Activated naive CD8-positive, alpha-beta T cell treated with anti-CD3 and anti-CD28 coated beads, Interleukin-2, amount 50 U/mL, for 16 hours (primary cell): Measurements from ENCODE around the gene ENTPD2.
"Not testable (repeated sequence)": the region's sequence is repeated elsewhere in the genome, so short reads cannot be mapped to it uniquely, and the experiment has no call there.

ENCODE experiments used
- DNase-seq: peaks from one replicate; pipeline ENCODE4 v3.0.0-alpha.2; 2020; ENCODE audit warnings: low read depth, low spot score

The ENTPD2 gene

GRCh38 chr9:137045294-137046087 is 8.4 kb downstream of the ENTPD2 start:
- no peak for DNase-seq

DNA sequence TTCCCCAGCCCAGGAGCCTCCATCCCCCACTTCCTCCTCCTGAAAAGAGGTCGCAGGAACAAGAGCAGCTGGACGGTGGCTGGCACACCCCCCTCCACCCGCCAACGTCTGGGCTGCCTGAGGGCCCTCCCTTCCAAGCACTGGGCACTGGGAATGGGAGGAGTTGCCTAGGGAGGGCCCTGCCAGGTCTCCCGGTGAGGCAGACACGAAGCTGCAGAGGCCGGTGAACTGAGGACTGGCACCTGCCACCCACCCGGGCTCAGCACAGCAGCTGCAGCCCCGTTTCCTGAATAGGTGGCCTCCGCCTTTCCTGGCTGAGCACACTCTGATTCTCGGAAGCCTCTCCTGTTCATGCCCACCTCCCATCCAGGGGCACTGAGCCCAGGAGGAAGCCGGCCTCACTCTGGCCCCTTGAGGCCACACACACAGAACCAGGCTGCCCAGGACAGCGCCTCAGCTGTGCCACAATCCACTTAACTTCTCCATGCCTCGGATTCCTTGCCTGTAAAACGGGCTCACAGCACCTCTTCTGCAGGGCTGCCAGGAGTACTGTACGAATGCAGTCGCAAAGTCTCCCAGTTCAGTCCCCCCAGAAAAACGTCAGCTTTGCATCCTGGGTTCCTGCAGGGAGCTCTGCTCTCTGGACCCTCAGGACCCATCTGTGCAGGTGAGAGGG is 9.2 kb downstream of the ENTPD2 start:
- no peak for DNase-seq

DNA sequence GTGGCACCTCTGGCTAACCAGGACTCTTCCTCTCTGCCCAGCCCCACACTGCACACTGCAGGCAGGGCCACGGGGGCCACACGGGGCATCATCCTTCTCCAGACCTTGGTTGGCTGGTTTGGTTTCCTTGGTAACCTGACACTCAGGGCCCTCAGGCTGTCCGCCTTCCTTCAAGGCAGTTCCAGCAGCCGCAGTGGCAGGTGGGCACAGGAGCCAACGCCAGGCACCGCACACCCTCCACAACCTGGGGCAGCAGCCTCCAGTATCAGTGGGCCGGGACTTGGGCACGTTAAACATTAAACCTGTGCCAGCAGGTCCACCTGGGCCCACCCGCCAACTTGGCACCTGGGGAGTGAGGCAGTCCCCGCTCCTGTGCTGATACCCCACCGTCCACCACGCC is 9.8 kb downstream of the ENTPD2 start:
- no peak for DNase-seq

DNA sequence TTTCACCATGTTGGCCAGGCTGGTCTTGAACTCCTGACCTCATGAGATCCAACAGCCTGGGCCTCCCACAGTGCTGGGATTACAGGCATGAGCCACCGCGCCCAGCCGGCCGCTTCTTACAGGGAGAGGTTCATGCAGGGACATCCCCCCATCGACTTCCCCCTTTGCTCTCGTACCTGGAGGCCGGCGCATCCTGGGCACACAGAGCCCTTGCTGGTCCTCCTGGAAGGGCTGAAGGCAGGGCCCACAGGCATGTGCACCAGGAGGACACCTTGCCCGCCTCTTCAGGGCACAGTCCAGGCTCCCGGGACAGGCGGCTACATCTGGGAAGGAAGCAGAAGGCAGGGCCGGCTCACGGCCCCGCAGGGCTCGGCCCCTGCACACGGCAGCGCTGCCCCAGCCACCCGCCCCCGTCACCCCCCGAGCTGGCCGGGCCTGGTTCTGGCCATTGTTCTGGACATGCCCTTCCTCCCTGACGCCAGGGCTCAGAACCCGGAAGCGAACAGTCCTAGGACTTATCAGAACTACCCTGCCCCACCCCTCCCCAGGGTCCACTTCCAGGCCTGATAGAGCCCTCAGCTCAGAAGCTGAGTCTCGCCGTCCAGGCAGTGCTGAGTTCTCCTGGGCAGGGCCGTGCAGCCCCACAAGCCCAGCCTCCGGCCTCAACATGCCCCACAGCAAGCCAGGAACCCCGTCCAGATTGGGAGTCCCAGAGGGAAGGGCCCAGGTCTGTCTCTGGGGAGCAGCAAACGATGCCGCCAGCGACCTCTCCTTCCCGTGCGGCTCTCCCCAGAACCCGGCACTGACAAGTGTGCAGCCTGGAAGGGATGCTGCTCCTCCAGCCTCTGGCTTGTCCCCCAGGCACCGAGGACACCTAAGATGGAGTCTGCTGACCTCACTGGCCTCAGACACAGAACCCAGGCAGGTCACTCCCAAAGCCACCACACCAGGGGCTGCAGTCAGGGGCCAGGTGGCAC is 10.8 kb downstream of the ENTPD2 start:
- DNase-seq, result no peak

GRCh38 chr9:137041124-137041523 is 12.7 kb downstream of the ENTPD2 start:
- no peak for DNase-seq

DNA sequence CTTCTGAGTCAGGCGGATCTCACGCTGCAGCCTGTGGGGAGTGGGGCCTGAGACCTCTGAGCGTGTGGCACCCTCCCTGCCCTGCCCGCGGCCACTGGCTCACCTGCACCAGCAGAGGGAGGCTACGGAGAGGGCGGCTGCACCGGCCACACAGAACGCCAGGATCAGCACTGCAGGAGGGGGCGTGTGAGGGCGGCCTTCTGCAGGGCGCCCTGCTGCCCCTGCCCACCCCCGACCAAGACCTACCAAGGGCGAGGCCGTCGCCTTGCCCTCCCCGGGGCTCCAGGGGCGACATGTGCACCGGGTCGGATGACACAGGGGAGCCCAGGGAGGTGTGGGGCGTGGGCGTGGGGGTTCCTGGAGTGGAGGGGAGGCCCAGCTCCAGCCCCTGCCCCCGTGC is 13.3 kb downstream of the ENTPD2 start:
- DNase-seq, result no peak

DNA sequence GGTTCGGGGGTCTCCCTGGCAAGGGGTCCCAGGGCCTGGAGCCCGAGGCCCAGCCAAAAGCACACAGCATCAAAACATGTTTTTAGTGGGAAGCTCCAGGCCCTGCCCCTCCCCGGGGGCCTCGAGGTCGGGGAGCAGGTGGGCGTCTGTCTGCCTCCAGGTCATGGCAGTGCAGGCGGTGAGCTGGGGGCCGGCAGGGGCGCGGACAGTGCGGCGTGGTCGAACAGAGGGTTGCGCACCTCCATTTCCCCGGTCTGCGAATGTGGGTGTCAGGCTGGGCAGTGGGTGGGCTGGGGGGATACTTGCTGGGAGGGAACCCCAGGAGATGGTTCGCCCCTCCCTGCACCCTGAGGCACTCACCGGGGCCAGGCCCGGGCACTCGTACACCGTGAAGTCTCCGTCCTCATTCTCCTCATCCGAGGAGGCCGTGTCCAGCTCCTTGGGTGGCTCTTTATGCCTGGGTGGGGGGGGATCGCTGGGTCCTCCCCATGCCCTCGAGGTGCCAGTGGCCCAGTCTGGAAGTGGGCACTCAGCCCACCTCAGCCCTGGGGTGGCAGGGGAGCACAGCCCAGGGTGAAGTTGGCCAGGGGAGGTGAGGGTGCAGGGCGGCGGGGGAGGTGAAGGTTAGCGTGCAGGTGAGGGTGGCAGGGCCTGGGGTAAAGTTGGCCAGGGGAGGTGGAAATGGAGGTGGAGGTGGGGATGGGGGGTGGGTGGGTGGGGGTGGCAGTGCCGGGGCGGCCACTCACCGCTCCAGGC is 14.1 kb downstream of the ENTPD2 start:
- no peak for DNase-seq

DNA sequence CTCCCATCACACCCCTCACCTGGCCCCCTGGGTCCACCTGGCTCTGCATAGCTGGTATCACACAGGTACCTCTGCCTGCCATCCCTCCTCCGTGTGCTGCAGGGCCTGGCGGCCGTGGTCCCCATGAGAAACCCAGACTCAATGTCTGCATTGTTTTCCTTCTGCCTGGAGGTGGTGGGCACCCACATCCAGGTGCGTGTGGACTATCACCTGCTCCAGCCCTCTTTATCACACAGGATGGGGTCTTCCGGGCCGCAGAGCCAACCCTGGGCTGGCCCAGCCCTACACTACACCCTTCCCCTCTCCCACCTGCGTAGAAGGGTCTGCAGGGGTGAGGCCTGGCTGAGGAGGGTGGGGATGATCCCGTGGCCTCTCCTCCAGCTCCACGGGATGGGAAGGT is 14.9 kb downstream of the ENTPD2 start:
- no peak for DNase-seq

DNA sequence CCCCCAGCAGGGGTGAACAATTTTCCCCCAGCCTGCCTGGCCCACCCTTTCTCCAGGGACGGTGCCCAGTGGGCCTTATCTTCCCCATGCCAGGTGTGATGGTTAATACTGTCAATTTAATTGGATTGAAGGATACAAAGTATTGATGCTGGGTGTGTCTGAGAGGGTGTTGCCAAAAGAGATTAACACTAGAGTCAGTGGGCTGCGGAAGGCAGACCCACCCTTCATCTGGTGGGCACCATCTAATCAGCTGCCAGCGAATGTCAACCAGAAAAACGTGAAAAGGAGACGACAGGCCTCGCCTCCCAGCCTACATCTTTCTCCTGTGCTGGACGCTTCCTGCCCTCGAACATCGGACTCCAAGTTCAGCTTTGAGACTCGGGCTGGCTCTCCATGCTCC is 16.4 kb downstream of the ENTPD2 start:
- no peak for DNase-seq

DNA sequence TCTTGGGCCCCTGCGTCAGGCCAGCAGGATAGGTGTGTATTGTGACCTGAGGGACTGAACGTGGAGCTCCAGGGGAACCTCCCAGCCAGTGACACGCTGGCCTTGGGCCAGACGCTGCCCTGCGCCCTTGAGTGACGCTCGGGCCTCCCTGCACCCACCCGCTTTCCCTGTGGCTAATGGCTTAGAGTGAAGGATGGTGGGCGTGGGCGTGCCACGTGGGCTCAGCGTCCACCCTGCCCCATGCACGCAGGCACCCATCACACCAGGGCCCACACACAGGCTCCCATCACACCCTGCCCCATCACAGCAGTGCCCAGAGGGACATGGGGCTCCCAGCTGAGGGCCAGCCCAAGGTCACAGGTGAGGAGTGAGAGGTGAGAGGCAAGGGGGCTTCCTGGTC is 16.8 kb downstream of the ENTPD2 start:
- no peak for DNase-seq

DNA sequence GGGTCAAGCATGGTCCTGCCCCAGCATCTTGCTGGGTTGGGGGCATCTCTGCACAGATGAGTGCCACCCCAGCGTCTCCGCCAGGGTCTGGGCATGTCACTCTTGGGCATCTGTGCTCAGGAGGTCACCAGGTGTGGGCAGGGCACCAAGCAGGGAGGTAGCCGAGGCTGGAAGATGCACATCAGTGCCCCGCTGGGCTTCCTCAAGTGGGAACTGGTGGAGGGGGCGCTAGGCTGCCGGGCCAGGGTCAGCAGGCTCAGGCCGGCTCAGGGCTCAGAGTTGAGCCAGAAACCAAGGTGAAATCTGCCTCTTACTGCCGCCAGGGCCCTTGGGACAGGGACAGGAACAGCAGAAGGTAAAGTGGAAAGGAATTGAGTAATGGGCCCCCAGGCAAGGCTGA is 17.9 kb downstream of the ENTPD2 start:
- DNase-seq, result no peak

DNA sequence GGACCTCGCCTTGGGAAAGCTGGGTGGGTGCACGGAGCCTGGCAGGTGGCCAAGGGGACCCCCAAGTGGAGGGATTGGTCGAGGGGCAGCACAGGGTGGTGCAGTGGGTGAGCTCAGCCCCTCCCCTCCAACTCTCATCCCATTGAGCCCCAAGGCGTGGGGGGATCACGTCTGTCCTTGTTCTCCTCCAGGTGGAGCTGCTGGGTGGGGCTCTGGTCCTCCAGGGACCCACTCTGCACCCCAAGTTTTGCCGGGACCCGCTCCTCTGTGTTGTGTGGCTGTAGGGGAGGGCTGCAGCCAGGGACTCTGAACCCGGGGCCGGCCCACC is 18.4 kb downstream of the ENTPD2 start:
- no peak for DNase-seq

GRCh38 chr9:137034709-137035506 is 19.0 kb downstream of the ENTPD2 start:
- DNase-seq, result peak; percentile 70

GRCh38 chr9:137034039-137034708 is 19.7 kb downstream of the ENTPD2 start:
- no peak for DNase-seq

DNA sequence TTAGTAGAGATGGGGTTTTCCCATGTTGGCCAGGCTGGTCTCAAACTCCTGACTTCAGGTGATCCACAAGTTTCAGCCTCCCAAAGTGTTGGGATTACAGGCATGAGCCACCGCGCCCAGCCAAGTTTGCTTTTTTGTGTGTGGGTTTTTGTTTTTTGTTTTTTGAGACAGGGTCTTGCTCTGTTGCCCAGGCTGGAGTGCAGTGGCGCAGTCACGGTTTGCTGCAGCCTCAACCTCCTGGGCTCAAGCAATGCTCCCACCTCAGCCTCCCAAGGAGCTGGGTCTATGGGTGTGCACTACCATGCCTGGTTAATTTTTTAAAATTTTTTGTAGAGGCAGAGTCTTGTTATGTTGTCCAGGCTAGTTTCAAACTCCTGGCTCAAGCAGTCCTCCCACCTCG is 20.4 kb downstream of the ENTPD2 start:
- not testable (repeated sequence) for DNase-seq

DNA sequence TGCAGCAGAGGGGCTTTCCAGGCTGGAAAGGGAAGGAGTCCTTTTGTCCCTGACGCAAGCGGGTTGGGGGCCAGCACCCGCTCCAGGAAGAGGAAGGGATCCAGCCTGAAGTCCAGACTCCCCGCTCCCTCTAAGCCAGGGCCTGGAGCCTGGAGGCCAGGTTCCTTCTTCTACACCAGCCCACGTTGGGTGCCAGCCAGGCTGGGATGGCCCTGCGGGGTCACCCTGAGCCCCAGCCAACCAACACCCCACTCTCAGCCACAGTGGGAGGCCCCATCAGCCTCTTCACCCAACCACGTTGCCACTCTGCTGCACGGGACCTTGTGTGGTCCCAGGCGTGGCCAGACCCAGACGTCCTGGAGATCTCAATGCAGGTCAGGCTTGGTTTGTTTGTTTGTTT is 21.0 kb downstream of the ENTPD2 start:
- no peak for DNase-seq

GRCh38 chr9:137031904-137032640 is 21.8 kb downstream of the ENTPD2 start, which contains the start of gene FUT7:
Gene FUT7 (minus strand): TSS chr9:137032088. CDS start chr9:137031991, 97 bp downstream.
- DNase-seq, result no peak

- DNase-seq, result no peak
Observed at GRCh38 chr9:137030538-137031527, 23.0 kb downstream of the ENTPD2 start.
